ENCODE data around the gene TMEM269.

DNA sequence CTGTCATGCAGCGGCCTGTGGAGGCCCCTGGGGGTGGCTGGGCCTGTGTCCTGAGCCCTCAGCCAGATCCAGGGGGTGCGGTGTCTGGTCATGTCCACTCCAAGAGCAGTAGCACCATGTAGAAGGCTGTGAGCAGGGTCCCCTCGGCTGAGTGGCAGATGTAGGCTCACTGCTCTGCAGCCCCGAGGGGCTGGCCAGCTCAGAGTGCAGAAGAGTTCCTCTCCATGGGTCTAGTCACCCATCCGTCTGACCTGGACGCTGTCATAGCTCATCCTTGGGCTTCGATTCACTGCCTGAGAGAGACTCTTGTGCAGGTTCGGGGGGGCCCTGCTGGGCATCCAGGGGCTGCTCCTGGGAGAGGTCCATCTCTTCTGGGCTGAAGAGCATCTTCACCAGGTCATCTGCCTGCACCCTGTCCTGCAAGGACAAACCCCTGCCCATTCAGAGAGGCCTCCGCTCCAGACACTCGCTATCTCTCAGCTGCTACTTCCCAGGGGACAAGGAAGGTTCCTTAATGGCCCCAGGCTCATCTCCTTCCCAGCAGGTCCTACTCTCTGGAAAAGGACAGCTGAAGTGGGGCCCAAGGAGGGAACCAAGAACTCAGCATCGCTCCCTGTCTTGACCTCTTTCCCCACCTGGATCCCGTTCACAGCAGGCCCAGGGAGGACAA, 38.2 kb upstream of the TMEM269 start:
- TF ChIP-seq EZH2 (IDR thresholded peaks at IDR 0.05; ENCODE audit: borderline replicate concordance, low read depth, low read length) (no peak), GATA2 (CRISPR knock-in tag; IDR thresholded peaks at IDR 0.05) (no peak), SMC3 (conservative IDR thresholded peaks at IDR 0.05; ENCODE audit: insufficient read depth, low read depth, low read length) (no peak), PML (IDR thresholded peaks at IDR 0.05; ENCODE audit: low read length) (no peak), SMARCA4 (IDR thresholded peaks at IDR 0.05) (no peak)
- TF ChIP-seq, protein P1, sequence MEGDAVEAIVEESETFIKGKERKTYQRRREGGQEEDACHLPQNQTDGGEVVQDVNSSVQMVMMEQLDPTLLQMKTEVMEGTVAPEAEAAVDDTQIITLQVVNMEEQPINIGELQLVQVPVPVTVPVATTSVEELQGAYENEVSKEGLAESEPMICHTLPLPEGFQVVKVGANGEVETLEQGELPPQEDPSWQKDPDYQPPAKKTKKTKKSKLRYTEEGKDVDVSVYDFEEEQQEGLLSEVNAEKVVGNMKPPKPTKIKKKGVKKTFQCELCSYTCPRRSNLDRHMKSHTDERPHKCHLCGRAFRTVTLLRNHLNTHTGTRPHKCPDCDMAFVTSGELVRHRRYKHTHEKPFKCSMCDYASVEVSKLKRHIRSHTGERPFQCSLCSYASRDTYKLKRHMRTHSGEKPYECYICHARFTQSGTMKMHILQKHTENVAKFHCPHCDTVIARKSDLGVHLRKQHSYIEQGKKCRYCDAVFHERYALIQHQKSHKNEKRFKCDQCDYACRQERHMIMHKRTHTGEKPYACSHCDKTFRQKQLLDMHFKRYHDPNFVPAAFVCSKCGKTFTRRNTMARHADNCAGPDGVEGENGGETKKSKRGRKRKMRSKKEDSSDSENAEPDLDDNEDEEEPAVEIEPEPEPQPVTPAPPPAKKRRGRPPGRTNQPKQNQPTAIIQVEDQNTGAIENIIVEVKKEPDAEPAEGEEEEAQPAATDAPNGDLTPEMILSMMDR (IDR thresholded peaks at IDR 0.05 in 2 of 3, conservative IDR thresholded peaks at IDR 0.05 in 1 of 3; ENCODE audit: insufficient read depth in 2 of 3, low read depth in 1 of 3, low read length in 3 of 3): no peak
- TF ChIP-seq, protein P2, sequence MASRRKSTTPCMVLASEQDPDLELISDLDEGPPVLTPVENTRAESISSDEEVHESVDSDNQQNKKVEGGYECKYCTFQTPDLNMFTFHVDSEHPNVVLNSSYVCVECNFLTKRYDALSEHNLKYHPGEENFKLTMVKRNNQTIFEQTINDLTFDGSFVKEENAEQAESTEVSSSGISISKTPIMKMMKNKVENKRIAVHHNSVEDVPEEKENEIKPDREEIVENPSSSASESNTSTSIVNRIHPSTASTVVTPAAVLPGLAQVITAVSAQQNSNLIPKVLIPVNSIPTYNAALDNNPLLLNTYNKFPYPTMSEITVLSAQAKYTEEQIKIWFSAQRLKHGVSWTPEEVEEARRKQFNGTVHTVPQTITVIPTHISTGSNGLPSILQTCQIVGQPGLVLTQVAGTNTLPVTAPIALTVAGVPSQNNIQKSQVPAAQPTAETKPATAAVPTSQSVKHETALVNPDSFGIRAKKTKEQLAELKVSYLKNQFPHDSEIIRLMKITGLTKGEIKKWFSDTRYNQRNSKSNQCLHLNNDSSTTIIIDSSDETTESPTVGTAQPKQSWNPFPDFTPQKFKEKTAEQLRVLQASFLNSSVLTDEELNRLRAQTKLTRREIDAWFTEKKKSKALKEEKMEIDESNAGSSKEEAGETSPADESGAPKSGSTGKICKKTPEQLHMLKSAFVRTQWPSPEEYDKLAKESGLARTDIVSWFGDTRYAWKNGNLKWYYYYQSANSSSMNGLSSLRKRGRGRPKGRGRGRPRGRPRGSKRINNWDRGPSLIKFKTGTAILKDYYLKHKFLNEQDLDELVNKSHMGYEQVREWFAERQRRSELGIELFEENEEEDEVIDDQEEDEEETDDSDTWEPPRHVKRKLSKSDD (conservative IDR thresholded peaks at IDR 0.05; ENCODE audit: low read length): no peak
- TF ChIP-seq, protein P3, sequence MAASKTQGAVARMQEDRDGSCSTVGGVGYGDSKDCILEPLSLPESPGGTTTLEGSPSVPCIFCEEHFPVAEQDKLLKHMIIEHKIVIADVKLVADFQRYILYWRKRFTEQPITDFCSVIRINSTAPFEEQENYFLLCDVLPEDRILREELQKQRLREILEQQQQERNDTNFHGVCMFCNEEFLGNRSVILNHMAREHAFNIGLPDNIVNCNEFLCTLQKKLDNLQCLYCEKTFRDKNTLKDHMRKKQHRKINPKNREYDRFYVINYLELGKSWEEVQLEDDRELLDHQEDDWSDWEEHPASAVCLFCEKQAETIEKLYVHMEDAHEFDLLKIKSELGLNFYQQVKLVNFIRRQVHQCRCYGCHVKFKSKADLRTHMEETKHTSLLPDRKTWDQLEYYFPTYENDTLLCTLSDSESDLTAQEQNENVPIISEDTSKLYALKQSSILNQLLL (CRISPR knock-in tag; IDR thresholded peaks at IDR 0.05; ENCODE audit: borderline replicate concordance): no peak
